HepG2 (cell line): Measurements from ENCODE around the gene FGF19. TPM values are rescaled to one million over a fixed set of nuclear protein-coding genes. Genes with fewer than 3 reads are reported as not detected.

Experiments
- CBX5 ChIP-seq: sonication (generic); formaldehyde crosslinking; IDR thresholded peaks from 2 replicates; pipeline ENCODE4 v1.4.0; 2020; ENCODE audit warnings: missing genetic modification reagents, borderline replicate concordance
- DPF2 ChIP-seq: sonication (generic); formaldehyde crosslinking; IDR thresholded peaks from 2 replicates; pipeline ENCODE4 v1.4.0; 2020; ENCODE audit warnings: mild to moderate bottlenecking, low read depth, missing genetic modification reagents, borderline replicate concordance
- FOXP1 ChIP-seq, 2 experiments: fragments of 450-650 bp in 1 of 2; IDR thresholded peaks; 2 replicates each; pipeline ENCODE4 v1.6.1; 2017 to 2018; ENCODE audit warnings: antibody characterized with exemption in 1 of 2
- HHEX ChIP-seq: IDR thresholded peaks from 2 replicates; pipeline ENCODE4 v1.6.1; 2016; ENCODE audit warnings: control low read depth
- ISX ChIP-seq: sonication (generic); formaldehyde crosslinking; conservative IDR thresholded peaks from 2 replicates; pipeline ENCODE4 v1.5.0; 2020; ENCODE audit warnings: missing genetic modification reagents
- RARG ChIP-seq: sonication (generic); formaldehyde crosslinking; IDR thresholded peaks from 2 replicates; pipeline ENCODE4 v1.4.0; 2020; ENCODE audit warnings: low read depth, mild to moderate bottlenecking, missing genetic modification reagents
- SRSF1 ChIP-seq: fragments of 200-400 bp; formaldehyde crosslinking; optimal IDR thresholded peaks from 2 replicates; pipeline ENCODE3; 2017; ENCODE audit warnings: mild to moderate bottlenecking, low read depth, low read length, moderate library complexity
- STAT5B ChIP-seq: sonication (generic); formaldehyde crosslinking; IDR thresholded peaks from 2 replicates; pipeline ENCODE4 v1.4.0; 2020; ENCODE audit warnings: missing genetic modification reagents
- TCF12 ChIP-seq, 2 experiments: fragments of 450-650 bp in 1 of 2; sonication (generic) in 1 of 2; formaldehyde crosslinking in 1 of 2; IDR thresholded peaks; 2 replicates each; pipeline versions ENCODE4 v1.6.1 to v1.8.0; 2017 to 2022; ENCODE audit warnings: antibody characterized with exemption in 1 of 2, mild to moderate bottlenecking in 1 of 2, missing genetic modification reagents in 1 of 2, moderate library complexity in 1 of 2
- XBP1 ChIP-seq: sonication (generic); formaldehyde crosslinking; IDR thresholded peaks from 2 replicates; pipeline ENCODE4 v1.5.0; 2020; ENCODE audit warnings: missing genetic modification reagents
- ZBTB1 ChIP-seq: sonication (generic); formaldehyde crosslinking; IDR thresholded peaks from 2 replicates; pipeline ENCODE4 v1.4.0; 2020; ENCODE audit warnings: missing genetic modification reagents, borderline replicate concordance
- ZNF224 ChIP-seq: sonication (generic); formaldehyde crosslinking; IDR thresholded peaks from 2 replicates; pipeline ENCODE4 v1.5.0; 2020; ENCODE audit warnings: mild to moderate bottlenecking, missing genetic modification reagents
- ZNF232 ChIP-seq: sonication (generic); formaldehyde crosslinking; IDR thresholded peaks from 2 replicates; pipeline ENCODE4 v1.4.0; 2020; ENCODE audit warnings: missing genetic modification reagents, borderline replicate concordance
- ZNF329 ChIP-seq: sonication (generic); formaldehyde crosslinking; IDR thresholded peaks from 2 replicates; pipeline ENCODE4 v1.9.0; 2021; ENCODE audit warnings: low read depth, mild to moderate bottlenecking, missing genetic modification reagents
- ZNF747 ChIP-seq: sonication (generic); formaldehyde crosslinking; IDR thresholded peaks from 2 replicates; pipeline ENCODE4 v1.8.1; 2023; ENCODE audit warnings: missing genetic modification reagents, mild to moderate bottlenecking, borderline replicate concordance
- polyA plus RNA-seq, 8 experiments: library from polyadenylated mRNA; depleted of rRNA in 3 of 8; stranded (reverse) in 7 of 8; unstranded in 1 of 8; fragments of >200 nt; fragmentation: Illumina TruSeq in 4 of 8; extraction: Trizol in 4 of 8; gene quantifications; 2 replicates each; pipeline versions ENCODE4 v1.2.1 to v1.2.3, GENCODE V29; 2011 to 2016; ENCODE audit warnings: low read depth in 4 of 8, missing spikeins in 1 of 8, mixed read lengths in 1 of 8; ENCODE audit not compliant: insufficient read depth in 1 of 8
- total RNA-seq, 5 experiments: library from RNA; depleted of rRNA; stranded (reverse); fragments of >200 nt; fragmentation: Illumina TruSeq; extraction: Trizol; gene quantifications; 2 replicates each; pipeline ENCODE4 v1.2.3, GENCODE V29; 2016; ENCODE audit warnings: low read depth in 1 of 5
- TF ChIP-seq, protein P1 (sequence below): sonication (generic); formaldehyde crosslinking; IDR thresholded peaks from 2 replicates; pipeline ENCODE4 v1.4.0; 2020; ENCODE audit warnings: mild to moderate bottlenecking, missing genetic modification reagents
- TF ChIP-seq, protein P2 (sequence below): sonication (generic); formaldehyde crosslinking; IDR thresholded peaks from 2 replicates; pipeline ENCODE4 v1.4.0; 2020; ENCODE audit warnings: missing genetic modification reagents
- TF ChIP-seq, protein P3 (sequence below), 2 experiments: sonication (generic) in 1 of 2; formaldehyde crosslinking in 1 of 2; IDR thresholded peaks; 2 replicates each; pipeline versions ENCODE4 v1.5.1 to v1.6.1; 2011 to 2020; ENCODE audit warnings: borderline replicate concordance in 1 of 2, low read depth in 1 of 2, low read length in 1 of 2, mild to moderate bottlenecking in 1 of 2, missing genetic modification reagents in 1 of 2, moderate library complexity in 1 of 2

Gene FGF19
- total and polyA plus RNA-seq, 2 of the 13 experiments (the other 11 are each of a cell fraction or from before 2014, with no cell fraction given), result 0.07 TPM; not detected in 1

DNA sequence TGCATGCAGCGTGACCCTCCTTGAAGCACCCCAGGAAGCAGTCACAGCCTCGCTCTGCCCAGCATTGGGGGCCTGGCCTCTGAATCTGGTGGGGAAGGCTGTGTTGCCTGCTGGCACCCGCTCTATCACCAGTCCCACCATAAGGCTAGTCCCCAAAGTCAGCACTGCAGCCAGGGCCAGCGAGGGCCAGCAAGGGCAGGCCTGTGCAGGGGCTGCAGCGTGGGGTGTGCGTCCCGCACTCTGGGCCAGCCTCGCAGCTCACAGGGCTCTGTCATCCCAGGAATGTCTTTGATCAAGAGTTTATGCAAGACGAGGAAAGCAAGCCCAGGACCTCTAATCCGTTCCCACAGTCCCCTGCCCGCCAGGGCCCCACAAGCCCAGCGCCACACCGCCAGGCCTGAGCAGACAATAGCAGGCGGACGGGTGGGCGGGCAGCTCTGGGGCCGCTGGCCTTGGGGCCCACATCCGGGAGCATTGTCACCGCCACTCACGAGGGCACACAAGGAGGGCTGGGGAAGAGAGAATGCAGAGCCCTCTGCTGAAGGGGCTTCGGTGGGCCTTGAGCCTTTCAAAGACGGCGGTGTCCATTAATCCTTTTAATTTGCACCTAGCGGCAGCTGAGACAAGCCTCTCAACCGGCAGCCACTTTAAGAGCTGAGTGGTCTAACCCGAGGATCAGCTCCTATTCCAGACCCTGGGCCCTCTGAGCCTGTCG is 45.8 kb downstream of the FGF19 start (continued):
- TF ChIP-seq, protein P1, sequence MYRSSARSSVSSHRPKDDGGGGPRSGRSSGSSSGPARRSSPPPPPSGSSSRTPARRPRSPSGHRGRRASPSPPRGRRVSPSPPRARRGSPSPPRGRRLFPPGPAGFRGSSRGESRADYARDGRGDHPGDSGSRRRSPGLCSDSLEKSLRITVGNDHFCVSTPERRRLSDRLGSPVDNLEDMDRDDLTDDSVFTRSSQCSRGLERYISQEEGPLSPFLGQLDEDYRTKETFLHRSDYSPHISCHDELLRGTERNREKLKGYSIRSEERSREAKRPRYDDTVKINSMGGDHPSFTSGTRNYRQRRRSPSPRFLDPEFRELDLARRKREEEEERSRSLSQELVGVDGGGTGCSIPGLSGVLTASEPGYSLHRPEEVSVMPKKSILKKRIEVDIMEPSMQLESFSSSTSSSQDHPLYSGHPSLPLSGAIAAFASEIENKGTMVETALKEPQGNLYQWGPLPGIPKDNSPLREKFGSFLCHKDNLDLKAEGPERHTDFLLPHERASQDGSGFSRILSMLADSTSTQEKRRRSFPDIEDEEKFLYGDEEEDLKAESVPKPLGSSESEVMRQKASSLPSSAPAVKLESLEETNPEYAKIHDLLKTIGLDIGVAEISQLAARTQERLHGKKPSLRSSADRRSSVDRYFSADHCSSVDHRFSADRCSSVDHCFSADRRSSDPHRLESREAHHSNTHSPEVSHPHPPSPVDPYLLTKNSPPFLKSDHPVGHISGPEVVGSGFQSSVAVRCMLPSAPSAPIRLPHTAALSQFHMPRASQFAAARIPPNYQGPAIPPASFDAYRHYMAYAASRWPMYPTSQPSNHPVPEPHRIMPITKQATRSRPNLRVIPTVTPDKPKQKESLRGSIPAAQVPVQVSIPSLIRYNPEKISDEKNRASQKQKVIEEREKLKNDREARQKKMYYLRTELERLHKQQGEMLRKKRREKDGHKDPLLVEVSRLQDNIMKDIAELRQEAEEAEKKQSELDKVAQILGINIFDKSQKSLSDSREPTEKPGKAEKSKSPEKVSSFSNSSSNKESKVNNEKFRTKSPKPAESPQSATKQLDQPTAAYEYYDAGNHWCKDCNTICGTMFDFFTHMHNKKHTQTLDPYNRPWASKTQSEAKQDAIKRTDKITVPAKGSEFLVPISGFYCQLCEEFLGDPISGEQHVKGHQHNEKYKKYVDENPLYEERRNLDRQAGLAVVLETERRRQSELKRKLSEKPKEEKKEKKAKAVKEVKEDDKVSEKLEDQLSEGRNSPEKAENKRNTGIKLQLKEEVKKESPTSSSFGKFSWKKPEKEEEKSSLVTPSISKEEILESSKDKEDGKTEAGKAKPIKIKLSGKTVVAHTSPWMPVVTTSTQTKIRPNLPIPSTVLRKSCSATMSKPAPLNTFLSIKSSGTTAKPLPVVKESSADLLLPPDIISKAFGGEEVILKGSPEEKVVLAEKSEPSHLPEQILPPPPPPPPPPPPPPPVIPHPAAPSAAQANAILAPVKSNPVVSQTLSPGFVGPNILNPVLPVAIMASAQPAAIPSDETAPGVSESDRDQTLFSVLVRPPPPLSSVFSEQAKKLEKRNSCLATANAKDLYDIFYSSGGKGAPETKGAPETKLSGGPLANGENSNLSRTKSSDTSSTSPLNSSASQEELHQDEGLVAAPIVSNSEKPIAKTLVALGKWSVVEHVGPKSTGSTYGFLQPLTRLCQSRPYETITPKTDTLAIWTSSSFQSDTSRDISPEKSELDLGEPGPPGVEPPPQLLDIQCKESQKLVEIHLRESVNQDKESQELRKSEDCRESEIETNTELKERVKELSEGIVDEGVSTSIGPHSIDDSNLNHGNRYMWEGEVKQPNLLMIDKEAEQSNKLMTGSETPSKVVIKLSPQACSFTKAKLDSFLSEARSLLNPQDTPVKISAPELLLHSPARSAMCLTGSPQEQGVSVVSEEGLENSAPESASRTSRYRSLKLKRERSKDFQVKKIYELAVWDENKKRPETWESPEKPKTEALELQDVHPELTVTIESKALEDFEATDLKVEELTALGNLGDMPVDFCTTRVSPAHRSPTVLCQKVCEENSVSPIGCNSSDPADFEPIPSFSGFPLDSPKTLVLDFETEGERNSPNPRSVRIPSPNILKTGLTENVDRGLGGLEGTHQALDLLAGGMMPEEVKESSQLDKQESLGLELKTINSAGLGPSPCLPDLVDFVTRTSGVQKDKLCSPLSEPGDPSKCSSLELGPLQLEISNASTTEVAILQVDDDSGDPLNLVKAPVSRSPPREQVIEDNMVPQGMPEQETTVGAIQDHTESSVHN (CRISPR knock-in tag), result peak; percentile 66
- TF ChIP-seq HHEX (CRISPR knock-in tag) (0 out of 2 replicates have a peak, but pooled peaks have one; percentile 29), ZNF747 (peak; percentile 94; the same call in 1 of the 2 replicates), RARG (no peak), ISX (CRISPR knock-in tag) (no peak), STAT5B (no peak; the same call in 1 of the 2 replicates), ZNF329 (CRISPR knock-in tag) (no peak), DPF2 (CRISPR knock-in tag) (peak; percentile 83), TCF12 (IDR thresholded peaks at IDR 0.05) (no peak), TCF12 (CRISPR knock-in tag; IDR thresholded peaks at IDR 0.05) (0 out of 2 replicates have a peak, but pooled peaks have one; percentile 55), ZNF232 (CRISPR knock-in tag) (no peak), ZBTB1 (0 out of 2 replicates have a peak, but pooled peaks have one; percentile 16), CBX5 (CRISPR knock-in tag) (peak; percentile 88; the same call in 1 of the 2 replicates), FOXP1 (IDR thresholded peaks at IDR 0.05) (no peak), FOXP1 (CRISPR knock-in tag; IDR thresholded peaks at IDR 0.05) (peak; percentile 70), SRSF1 (no peak), ZNF224 (CRISPR knock-in tag) (peak; percentile 72), XBP1 (CRISPR knock-in tag) (no peak)
- TF ChIP-seq, protein P2, sequence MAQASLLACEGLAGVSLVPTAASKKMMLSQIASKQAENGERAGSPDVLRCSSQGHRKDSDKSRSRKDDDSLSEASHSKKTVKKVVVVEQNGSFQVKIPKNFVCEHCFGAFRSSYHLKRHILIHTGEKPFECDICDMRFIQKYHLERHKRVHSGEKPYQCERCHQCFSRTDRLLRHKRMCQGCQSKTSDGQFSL (CRISPR knock-in tag), result no peak; the same call in 1 of the 2 replicates
- TF ChIP-seq, protein P3, sequence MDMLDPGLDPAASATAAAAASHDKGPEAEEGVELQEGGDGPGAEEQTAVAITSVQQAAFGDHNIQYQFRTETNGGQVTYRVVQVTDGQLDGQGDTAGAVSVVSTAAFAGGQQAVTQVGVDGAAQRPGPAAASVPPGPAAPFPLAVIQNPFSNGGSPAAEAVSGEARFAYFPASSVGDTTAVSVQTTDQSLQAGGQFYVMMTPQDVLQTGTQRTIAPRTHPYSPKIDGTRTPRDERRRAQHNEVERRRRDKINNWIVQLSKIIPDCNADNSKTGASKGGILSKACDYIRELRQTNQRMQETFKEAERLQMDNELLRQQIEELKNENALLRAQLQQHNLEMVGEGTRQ (IDR thresholded peaks at IDR 0.05; ENCODE audit: low read depth, low read length), result no peak
- TF ChIP-seq, protein P3 (CRISPR knock-in tag; IDR thresholded peaks at IDR 0.05; ENCODE audit: borderline replicate concordance), result no peak
